GM12801 (cell line): Measurements from ENCODE around the gene R3HDM2.

ENCODE experiments used
- CTCF ChIP-seq: IDR thresholded peaks from one replicate; pipeline ENCODE4 v1.5.1; 2011; ENCODE audit warnings: control low read depth; ENCODE audit not compliant: insufficient read length; ENCODE audit errors: extremely low read depth

R3HDM2 gene

GRCh38 chr12:57207731-57208630 lies 222.9 kb downstream of the R3HDM2 start:
- no peak for TF ChIP-seq CTCF

GRCh38 chr12:57205931-57206330 lies 224.9 kb downstream of the R3HDM2 start:
- TF ChIP-seq CTCF, result no peak

- no peak for TF ChIP-seq CTCF
Observed at GRCh38 chr12:57205186-57205585, 225.7 kb downstream of the R3HDM2 start.

- no peak for TF ChIP-seq CTCF
Observed at GRCh38 chr12:57204454-57204853, 226.4 kb downstream of the R3HDM2 start.

- no peak for TF ChIP-seq CTCF
Observed at GRCh38 chr12:57203791-57204190, 227.1 kb downstream of the R3HDM2 start.
